Stimulated activated CD4-positive, alpha-beta T cell treated with anti-CD3 and anti-CD28 coated beads, Interleukin-15, amount 100 ng/mL, for 48 hours (primary cell): Measurements from ENCODE around the gene HOXB1.
"Not testable (repeated sequence)": the region's sequence is repeated elsewhere in the genome, so short reads cannot be mapped to it uniquely, and the experiment has no call there.

Experiments
- DNase-seq, 2 donors: peaks; one replicate each; pipeline ENCODE4 v3.0.0-alpha.2; 2020; ENCODE audit warnings: low read depth in 2 of 2

HOXB1 gene

GRCh38 chr17:48519427-48519826 is 11.4 kb downstream of the HOXB1 start:
- DNase-seq = no peak

GRCh38 chr17:48517478-48517877 is 13.3 kb downstream of the HOXB1 start:
- DNase-seq = no peak

DNA sequence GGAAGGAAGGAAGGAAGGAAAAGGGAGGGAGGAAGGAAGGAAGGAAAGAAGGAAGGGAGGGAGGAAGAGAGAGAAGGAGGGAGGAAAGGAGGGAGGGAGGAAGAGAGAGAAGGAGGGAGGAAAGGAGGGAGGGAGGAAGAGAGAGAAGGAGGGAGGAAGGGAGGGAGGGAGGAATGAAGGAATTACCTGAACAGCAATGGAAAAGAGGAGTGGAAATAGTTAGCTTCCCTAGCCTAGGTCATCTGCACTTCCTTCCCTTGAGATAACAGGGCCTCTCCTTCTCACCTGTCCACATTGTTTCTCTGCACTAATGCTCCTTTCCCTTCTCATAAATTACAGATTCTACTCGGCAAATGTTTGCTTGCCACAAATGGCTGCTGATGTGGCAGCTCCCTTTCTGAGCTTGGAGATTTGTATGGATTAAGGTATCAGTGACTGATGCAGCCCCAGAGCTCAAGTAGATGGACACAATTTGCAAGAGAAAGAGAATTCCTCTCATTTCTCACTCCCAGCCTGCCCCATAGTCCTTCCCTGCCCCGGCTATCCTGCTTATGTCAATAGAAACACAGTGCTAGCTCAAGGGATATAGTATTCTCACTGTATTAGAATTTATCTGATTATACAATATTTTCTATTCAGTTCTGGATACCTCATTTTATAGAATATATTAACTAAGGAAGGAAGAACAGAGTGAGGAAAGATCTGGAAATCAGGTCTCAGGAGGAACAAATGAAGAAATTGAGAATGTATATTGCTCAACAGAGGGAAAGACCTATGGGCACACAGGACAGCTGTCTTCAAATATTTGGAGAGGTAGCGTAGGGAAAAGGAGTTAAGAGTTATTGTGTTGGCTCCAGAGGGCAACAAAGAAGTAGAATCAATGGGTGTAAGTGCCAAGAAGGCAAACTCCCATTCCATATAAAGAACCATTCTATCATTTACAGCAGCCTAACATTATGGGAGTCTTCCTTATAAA is 14.6 kb downstream of the HOXB1 start:
- DNase-seq = no peak

DNA sequence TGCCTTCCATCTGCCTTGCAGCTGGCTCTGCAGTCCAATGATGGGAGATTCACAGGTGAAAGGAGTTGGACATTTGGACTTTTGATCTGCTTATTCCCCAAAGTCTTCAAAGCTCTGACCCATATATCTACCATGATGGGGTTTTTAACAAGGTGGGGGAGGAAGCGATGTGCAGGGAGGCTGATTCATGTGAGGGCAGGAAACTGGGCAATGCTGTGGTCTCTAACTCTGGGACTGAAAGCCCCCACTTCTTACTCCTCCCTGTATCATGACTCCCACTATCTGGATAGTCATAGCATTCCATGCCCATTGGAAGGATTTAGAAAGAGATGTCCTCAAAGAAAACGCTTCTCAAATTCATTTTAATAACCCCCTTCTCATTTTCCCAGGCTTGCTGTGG is 16.3 kb downstream of the HOXB1 start:
- no peak for DNase-seq

DNA sequence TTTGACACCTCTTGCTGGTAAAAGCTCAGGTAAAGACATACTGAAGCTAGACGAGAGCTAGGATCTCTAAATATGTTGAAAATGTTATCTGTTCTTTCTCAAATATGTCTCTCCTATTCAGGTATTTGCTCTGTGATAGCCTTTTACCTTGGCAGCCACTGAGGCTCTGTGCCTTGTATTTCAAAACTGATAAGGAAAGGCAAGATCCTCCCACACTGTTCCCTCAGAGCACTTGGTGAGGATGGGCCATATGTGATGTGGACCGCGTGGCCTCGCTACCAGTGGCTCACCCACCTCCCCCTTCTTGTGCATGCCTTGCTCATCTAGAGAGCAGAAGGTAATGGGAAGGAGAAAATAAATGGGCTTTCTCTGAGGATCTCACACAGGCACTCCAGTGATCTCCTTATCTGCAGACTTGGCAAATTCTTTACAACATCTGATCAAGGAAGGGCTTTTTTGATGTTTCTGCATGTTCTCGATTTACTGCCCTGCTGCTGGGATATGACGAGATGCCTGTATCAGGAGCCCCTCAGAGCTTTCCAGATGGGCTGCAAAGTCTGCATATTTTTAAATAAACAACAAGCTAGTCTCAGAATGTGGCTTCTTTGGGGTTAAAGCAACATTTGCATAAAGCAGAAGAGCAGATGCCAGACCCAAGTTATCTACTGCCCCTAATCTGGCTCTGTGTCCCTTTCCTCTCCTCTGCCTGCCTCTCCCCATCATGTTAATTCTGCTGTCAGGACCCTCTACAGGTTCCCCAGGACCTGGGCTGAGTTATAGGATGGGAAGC is 16.9 kb downstream of the HOXB1 start:
- no peak for DNase-seq

- no peak for DNase-seq
Measured at GRCh38 chr17:48513097-48513496, 17.7 kb downstream of the HOXB1 start.

- DNase-seq = no peak
Measured at GRCh38 chr17:48510761-48511604, 19.8 kb downstream of the HOXB1 start.

DNA sequence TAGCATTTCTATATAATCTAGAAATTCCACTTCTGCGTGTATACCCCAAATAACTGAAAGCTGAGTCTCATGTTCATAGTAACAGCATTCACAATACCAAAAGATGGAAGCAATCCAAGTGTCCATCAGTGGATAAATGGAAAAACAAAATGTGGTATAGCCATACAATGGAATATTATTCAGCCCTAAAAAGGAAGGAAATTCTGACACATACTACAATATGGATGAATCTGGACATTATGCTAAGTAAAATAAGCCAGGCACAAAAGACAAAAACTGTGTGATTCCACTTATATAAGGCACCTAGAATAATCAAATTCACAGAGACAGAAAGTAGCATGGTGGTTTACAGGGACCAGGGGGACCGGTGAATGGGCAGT is 20.4 kb downstream of the HOXB1 start:
- DNase-seq = no peak

DNA sequence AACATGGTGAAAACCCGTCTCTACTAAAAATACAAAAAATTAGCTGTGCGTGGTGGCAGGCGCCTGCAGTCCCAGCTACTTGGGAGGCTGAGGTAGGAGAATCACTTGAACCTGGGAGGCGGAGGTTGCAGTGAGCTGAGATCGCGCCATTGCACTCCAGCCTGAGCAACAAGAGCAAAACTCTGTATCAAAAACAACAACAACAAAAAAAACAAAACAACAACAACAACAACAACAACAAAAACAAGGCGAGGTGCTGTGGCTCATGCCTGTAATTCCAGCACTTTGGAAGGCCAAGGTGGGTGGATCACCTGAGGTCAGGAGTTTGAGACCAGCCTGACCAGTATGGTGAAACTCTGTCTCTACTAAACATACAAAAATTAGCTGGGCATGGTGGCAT is 21.1 kb downstream of the HOXB1 start:
- DNase-seq = not testable (repeated sequence)

DNA sequence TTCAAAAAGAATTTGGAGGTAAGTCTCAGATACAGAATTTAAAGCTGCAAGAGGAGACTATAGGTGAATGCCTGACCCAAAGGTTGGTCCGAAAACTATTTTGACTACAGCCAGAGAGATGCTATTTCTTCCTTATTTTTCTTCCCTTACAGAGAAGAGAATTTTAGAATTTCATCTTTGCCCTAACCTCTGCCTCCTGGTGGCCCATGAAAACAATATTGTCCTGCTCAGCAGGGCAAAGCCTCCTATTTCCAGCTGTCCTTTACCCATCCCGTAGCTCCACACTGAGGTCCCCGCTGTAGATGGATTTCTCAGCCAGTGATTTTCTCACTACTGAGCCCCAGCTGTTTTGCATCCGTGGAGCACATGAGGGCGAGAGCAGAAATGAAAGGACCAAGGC is 24.6 kb downstream of the HOXB1 start:
- no peak for DNase-seq

DNA sequence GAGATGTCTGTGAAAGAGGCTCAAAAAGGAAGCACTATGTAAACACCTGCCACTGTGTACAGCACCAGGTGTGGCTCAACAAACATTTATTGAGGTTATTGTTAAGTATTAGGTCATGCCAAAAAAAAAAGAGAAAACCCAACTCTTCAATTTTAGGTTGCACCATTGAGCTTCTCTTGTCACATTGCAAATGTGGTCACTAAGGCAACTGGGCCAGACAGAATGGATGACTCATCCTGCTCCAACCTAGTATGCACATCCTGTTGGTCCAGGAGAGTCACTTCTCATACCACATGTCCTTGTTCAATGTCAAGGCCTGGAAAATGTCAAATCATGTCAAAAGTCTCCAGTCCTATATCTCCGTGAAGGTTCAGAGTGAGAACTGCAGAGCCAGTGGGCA is 25.0 kb downstream of the HOXB1 start:
- DNase-seq = no peak

- DNase-seq = no peak
Measured at GRCh38 chr17:48504953-48505352, 25.9 kb downstream of the HOXB1 start.

DNA sequence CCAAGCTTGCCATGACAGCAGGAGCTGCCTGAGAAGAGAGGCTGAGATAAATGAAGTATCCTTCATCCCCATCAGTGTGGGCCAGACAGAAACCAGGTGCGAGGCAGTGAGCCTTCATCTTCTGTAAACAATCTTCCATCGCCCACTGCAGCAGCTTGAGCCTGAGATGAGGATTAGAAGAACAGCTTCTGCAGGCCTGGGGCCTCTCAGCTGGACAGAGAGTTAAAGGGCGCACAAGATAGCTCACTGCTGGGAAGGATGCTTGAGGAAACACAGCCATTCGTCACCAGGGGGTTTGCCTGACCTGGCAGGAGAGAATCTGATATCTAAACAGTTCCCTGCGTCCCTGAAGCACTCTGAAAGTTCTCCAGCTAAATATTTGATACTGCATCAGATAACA is 27.1 kb downstream of the HOXB1 start:
- no peak for DNase-seq

- DNase-seq = no peak
Measured at GRCh38 chr17:48502901-48503300, 27.9 kb downstream of the HOXB1 start.

- no peak for DNase-seq
Measured at GRCh38 chr17:48502312-48502711, 28.5 kb downstream of the HOXB1 start.

GRCh38 chr17:48500435-48501426 is 30.1 kb downstream of the HOXB1 start:
- no peak for DNase-seq

DNA sequence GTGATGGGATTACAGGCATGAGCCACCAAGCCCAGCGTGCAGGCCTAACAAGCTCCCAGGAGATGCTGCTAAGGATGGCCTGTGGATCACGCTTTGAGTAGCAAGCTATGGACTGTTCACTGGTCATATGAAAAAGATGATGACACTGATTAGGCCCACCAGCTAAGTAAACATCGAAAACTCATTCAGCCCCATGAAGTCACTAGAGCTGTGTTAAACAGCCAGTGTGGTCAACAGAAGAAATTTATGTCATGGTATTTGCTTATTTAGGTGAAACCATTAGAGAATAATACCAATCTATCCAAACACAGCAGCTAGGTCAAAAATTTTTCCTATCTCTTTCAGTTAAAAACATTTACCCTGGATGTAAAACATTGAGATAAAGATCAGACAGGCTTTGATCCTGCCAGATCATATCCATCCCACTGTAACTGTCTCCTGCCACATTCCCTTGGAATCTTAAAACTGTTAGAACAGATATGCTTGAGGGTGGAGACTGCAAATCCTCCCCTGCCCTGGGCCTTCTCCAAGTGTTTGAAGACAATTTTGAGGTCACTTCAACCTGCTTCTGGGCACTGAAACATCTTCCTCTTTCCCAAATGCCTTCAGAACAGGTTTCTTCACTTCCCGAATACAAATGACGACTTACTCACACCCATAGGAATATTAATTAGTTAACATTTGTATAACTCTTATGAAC is 30.9 kb downstream of the HOXB1 start:
- DNase-seq = no peak

GRCh38 chr17:48499248-48499647 is 31.6 kb downstream of the HOXB1 start:
- DNase-seq = no peak

GRCh38 chr17:48498164-48498850 is 32.5 kb downstream of the HOXB1 start:
- DNase-seq = no peak

GRCh38 chr17:48497103-48497502 is 33.7 kb downstream of the HOXB1 start:
- no peak for DNase-seq
